Muscle layer of duodenum (tissue), 2 donors: ENCODE data around the gene RBMY1B.
"Not testable (repeated sequence)": the region's sequence is repeated elsewhere in the genome, so short reads cannot be mapped to it uniquely, and the experiment has no call there.

Source experiments
- H3K27ac ChIP-seq: one replicate; pipeline ENCODE4 v1.7.0; 2013; ENCODE audit warnings: mild to moderate bottlenecking, low read length
- H3K27me3 ChIP-seq: one replicate; pipeline ENCODE4 v1.7.0; 2013; ENCODE audit warnings: low read depth, mild to moderate bottlenecking, control low read depth, low read length
- H3K36me3 ChIP-seq, 2 donors: one replicate each; pipeline ENCODE4 v1.7.0; 2013; ENCODE audit warnings: low read length in 2 of 2, control low read depth in 1 of 2, mild to moderate bottlenecking in 1 of 2; ENCODE audit not compliant: insufficient read depth in 2 of 2, control insufficient read depth in 1 of 2
- H3K4me1 ChIP-seq, 2 donors: one replicate each; pipeline ENCODE4 v1.7.0; 2013; ENCODE audit warnings: low read length in 2 of 2, mild to moderate bottlenecking in 2 of 2, control low read depth in 1 of 2, moderate library complexity in 1 of 2; ENCODE audit not compliant: insufficient read depth in 2 of 2, control insufficient read depth in 1 of 2
- H3K4me3 ChIP-seq, 2 donors: one replicate each; pipeline ENCODE4 v1.7.0; 2013; ENCODE audit warnings: low read length in 2 of 2, low read depth in 1 of 2, mild to moderate bottlenecking in 1 of 2
- H3K9me3 ChIP-seq, 2 donors: one replicate each; pipeline ENCODE4 v1.7.0; 2013; ENCODE audit warnings: low read length in 2 of 2, control low read depth in 1 of 2, mild to moderate bottlenecking in 1 of 2; ENCODE audit not compliant: control insufficient read depth in 1 of 2
- donor health status: healthy.

RBMY1B gene

DNA sequence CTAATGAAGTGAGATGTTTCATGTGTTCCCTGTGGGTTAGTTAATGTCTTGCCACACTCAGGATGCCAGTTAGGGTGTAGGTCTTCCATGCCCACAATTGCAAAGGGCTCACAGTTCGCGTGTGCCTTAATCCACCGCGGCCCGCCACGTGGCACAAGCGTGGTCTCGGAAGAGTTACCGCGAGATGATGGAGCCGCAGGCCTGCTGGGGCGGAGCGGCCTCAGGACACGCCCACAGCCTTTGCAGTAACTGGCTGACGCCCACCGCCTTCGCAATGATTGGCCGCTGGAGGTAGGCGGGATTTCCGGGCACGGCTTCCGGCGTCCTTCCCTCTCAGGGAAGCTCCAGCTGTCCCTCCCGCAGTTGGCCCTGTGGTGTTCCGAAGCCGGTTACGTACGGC lies at the start of gene RBMY1B:
Gene RBMY1B (plus strand): TSS at position 301 of the 400 bp plus-strand sequence. CDS start 2,013 bp downstream, outside the sequence.
- not testable (repeated sequence) for H3K9me3 ChIP-seq, H3K4me3 ChIP-seq, H3K27ac ChIP-seq, H3K36me3 ChIP-seq, H3K27me3 ChIP-seq, H3K4me1 ChIP-seq

DNA sequence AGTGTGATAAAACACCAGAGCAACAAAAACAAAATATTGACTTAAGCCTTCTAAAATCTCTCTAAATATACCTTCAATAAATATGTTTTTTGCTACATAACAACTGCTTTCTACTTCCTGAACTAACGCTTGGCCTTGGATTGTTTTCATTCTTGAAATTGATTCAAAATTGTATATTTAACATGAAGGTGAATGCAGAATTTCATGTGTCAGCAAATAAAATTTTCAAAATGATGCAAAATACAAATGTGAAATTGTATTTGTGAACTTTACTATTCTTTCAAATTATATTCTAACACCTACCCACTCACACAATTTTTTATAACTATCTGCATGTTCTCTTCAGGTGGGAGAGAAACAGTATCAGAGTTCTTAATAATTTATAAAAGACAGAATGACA lies 48.2 kb upstream of the RBMY1B start:
- not testable (repeated sequence) for H3K4me3 ChIP-seq, H3K36me3 ChIP-seq, H3K9me3 ChIP-seq, H3K4me1 ChIP-seq, H3K27ac ChIP-seq, H3K27me3 ChIP-seq

DNA sequence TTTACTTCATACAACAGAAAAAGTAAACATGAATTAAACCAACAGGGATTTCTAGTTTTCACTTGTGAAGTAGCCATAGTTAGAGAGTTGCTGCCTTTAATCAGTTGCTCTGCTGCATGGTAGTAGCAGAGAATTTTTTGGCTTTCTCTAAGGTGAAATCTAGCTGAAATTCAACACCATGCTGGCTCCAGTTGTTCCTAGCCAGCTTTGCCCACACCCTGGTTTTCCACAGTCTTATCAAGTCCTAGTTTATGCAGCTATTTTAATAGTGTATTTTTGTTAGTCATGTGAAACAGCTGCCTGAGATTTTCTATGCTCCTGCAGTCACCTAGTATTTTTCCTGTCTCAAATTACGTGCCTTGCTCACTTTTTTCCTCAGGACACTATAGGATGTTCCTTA lies 28.2 kb upstream of the RBMY1B start:
- no peaks in the 10 kb centered on the region for H3K27me3 ChIP-seq
- no peak overlapping the region for H3K27ac ChIP-seq
- no peak overlapping the region for H3K4me3 ChIP-seq
- no peaks in the 10 kb centered on the region for H3K36me3 ChIP-seq
- H3K9me3 ChIP-seq = no peaks in the 10 kb centered on the region
- H3K4me1 ChIP-seq = no peaks in the 10 kb centered on the region

DNA sequence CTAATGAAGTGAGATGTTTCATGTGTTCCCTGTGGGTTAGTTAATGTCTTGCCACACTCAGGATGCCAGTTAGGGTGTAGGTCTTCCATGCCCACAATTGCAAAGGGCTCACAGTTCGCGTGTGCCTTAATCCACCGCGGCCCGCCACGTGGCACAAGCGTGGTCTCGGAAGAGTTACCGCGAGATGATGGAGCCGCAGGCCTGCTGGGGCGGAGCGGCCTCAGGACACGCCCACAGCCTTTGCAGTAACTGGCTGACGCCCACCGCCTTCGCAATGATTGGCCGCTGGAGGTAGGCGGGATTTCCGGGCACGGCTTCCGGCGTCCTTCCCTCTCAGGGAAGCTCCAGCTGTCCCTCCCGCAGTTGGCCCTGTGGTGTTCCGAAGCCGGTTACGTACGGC lies 23.4 kb downstream of the RBMY1B start, which contains the start of gene RBMY1A1:
Gene RBMY1A1 (plus strand): TSS at position 301 of the 400 bp plus-strand sequence. CDS start 2,013 bp downstream, outside the sequence.
- not testable (repeated sequence) for H3K27ac ChIP-seq, H3K9me3 ChIP-seq, H3K27me3 ChIP-seq, H3K4me3 ChIP-seq, H3K36me3 ChIP-seq, H3K4me1 ChIP-seq

DNA sequence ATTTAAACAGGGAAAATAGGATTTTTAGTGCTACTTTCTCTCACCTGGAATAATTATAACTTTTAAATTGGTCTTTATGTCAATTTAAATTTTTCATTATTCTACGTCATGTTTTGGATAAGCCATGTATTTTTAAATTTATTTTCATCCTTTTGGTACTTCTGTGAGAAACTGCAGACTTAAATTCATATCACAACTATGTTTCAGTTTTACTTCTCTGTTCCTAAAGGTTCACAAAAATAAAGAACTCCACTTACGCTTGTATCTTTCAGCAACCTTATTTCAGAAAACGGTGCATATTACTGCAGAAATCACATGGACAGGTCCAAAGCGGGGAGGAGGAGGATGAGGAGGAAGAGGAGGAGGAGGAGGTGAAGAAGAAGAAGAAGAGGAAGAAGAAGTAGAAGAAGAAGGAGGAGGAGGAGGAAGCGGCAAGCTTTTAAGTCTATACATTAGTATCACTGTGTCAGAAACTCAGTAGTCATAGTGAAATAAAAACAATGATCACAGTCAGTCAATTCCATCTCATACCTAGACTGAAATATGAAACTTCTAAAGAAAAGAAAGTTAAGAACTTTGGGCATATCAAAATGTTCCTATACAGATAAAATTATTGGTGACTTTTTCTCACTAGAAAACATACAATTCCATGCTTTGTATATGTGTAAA lies 48.3 kb downstream of the RBMY1B start:
- H3K9me3 ChIP-seq, H3K27me3 ChIP-seq, H3K4me1 ChIP-seq, H3K4me3 ChIP-seq, H3K36me3 ChIP-seq, H3K27ac ChIP-seq: not testable (repeated sequence)
